ENCODE results near the gene SEZ6.

The SEZ6 gene

DNA sequence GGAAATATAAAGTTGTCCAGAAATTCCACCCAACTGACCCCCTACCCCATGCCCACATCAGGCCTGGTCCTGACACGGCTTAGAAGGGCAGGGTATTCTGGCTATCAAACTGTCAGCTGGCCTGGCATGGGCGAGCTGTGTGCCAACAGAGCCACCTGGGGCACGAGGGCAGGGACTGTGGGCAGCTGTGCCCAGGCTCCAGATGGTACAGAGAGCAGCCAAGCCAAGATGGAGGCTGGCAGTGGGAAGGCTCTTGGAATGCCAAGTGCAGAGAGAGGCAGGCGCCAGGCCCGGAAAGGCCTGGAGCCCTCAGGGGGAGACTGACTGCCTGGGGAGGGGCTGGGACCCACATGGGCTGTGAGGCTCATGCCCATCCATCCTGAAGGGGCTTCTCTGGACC, 30.2 kb downstream of the SEZ6 start:
- no peak for DNase-seq (ENCODE audit: low read depth)

DNA sequence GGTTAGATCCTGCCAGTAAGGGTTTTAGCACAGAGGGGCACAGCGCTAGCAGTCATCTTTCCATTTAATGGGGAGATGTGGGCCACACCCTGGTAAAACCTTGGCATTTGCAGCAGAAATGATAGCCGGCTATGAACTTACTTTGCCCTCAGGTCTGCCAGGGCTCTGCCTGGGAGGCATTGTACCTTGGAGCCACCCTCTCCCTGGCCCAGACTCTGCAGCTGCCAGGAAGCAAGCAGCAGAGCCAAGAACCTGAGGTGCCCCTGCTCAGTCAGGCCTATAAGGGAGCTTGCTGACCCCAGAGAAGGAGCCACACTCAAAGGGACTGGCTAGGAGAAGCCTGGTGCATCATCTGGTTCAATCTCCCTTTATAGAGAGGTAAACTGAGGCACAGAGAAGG, 30.8 kb downstream of the SEZ6 start:
- no peak for DNase-seq (ENCODE audit: low read depth)

DNA sequence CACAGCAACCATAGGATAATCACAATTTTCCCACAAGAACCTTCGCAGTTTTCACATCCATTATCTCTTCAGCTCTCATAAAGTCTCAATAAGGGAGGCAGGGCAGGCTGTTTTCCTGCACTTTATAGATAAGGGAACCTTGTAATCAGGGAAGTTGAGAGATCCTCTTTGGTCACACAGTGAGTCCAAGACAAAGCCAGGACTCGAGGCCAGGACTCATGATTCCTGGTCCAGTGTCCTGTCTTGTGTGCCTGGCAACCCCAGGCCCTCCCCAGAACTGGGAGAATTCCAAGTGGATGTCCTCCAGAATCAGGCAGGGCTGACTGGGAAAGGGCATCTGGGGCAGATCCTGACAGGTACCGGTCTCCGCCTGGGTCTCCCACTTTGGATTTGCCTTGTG, 31.4 kb downstream of the SEZ6 start:
- no peak for DNase-seq (ENCODE audit: low read depth)

DNA sequence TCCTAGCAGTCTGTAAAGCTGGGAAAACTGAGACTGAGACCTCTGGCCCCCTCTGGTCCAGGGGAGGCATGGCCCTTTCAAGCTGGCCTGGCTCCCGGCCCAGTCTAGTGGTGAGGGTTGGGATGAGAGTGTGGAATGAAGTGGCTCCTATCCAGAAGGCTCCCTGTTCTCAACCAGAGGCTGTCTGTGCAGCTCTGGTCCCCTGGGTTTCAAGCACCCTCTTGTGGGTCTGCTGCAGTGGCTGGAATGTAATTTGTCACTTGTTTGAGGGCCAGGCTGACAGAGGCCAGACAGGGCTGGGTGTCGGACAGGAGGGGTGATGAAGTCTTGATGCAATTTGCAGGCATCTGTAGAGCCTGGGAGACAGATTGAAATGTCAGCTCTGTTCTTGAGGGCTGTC, 32.4 kb downstream of the SEZ6 start:
- no peak for DNase-seq (ENCODE audit: low read depth)

DNA sequence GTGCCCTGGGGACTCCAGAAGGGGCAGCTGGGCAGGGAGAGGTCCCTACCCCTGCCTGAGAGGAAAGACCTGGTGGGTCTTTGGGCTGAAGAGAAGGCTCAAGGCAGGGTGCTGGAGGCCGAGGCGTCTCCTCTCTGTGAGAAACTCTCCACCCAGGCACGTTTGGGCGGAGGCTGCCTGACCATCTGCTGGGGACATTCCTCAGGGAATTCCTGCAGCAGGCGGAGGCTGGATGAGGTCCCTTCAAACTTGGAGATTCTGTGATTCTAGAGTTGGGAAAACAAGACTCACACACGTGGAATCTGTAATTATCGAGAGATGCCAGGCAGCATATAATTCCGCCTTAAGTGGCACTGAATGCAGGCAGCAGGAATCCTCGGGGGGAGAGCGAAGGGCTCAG, 33.4 kb downstream of the SEZ6 start:
- DNase-seq (ENCODE audit: low read depth), result no peak

DNA sequence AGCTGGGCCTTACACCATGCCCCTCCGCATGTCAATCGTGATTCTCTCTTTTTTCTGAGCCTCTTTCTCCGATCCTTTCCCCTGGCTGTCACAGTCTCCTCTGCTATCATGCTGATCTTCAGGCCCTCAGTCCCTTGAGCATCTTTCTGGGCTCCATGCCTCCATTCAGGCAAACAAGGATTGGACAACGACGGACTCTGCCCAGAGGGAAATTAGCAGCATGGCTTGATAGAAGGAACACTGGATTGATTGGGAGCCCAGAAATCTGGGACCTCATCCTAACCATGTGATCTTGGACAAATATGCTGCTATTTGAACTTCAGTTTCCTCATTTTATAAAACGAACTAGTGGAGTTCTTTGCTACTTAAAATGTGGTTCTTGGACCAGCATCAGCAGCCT, 35.0 kb downstream of the SEZ6 start:
- no peak for DNase-seq (ENCODE audit: low read depth)

DNA sequence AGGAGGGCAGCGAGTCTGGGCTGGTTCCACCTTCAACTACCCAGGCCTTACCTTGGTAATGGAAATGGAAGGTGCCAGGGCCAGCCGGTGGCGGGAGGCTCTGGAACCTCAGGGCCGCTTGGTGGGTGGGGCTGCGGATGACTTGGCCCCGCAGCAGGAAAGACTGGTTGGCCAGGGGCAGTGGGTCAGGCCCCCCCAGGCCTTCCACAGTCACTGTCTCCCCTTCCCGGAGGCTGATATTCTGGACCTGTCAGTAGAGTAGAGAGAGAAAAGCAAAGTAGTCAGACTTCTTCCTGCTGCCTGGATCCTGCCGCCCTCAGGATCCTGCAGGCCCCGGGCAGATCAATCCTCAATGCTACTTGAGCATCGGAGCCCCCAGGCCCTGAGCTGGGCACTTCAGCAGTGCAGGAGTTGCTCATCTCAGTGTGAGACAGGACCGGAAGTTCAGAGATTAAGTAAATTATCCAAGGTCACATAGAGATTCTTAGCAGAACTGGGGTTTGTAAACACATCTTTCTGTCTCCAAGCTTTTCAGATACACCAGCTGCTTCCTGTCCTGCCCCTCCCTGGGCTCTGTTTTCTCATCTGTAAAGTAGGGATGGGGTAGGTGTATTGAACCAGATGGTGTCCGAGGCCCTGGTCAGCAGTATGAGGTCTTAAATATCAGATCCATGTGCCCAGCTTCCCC, 36.0 kb downstream of the SEZ6 start:
- DNase-seq (ENCODE audit: low read depth), result no peak

DNA sequence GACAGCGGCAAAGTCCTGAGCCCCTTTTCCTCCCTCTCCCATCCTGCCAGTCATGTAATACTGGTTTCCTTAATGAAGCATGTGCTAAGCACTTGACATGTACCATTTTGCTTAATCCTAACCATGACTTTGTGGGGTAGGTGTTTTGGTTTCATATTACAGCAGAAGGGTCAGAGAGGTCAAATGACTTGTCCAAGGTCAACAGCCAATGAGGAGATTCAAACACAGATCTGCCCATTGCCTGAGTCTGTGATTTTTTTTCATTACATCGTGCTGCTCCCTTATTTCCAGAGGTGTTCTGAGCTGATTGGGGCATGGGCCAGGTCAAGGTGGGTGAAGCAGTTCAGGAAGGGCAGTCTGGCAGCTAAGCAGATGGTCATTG, 36.9 kb downstream of the SEZ6 start:
- no peak for DNase-seq (ENCODE audit: low read depth)

DNA sequence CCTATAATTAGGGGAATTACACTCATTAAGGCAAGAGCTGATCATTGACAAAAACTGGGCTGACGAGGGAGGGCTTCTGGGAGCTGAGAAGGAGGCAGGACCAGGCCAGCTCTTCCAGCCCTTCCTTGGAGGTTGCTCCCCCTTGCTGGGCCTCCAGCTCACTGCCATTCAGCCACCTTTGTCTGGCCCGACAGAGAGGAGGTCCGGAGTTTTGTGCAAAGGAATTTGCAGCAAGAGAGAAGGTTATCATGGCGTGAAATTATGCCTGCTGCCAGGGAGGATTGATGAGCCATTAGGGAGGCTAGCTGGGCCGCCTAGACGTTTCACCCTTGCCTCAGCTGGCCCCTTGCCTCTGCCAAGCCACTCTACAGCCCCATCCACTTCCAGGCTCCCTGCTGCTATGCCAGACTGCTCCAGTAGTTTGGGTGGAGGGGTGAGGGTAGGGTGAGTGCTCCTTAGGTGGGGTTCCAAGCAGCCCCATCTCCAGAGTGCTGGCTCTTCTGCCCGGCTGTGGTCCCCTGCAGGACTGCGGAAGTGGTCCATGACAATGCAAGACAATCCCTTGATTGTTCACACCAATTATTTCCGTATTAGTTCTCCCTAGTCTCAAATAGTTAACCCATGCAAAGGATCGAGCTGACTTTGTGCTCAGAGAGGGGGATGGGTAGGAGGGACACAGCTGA, 37.5 kb downstream of the SEZ6 start:
- no peak for DNase-seq (ENCODE audit: low read depth)

DNA sequence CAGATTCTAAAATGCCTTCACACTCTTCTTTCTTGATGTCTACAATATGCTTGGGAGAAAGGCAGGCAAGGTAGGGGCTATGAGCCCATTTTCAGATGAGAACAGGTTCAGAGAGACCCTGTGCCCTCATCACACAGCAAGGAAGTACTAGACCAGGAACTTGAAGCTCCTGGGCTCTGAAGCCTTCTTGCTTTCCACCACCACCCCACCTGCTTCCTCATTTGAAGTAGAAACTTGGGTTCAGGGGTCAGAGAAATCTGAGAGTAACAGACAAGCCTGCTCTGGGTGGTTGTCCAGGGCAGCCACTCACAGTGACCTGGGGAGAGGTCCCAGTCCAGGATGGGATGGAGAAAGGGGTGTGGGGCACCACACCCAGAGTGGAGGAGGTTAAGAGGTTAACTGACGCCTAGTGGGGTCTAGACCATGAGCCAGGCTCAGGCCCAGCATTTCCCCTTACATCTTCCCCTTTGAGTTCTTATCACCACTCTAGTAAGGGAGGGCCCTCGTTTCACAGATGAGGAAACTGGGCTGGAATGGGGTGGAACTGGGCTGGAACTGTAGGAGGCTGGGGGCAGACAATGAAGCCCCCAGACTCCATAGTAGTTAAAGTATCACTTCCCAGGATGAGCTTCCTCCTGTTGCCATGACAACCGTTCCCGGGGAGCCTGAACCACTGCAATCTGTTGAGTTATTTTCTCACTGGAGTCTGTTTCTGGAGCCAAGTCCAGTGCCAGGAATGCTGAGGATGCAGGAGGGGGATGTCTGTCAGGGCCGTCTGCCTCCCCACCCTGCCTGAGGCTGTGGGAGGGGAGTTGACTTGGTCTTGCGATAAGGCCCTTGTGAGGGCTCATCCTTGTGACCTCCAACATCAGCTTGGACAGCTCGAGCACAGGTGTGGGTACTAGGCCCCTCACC, 38.4 kb downstream of the SEZ6 start:
- no peak for DNase-seq (ENCODE audit: low read depth)

DNA sequence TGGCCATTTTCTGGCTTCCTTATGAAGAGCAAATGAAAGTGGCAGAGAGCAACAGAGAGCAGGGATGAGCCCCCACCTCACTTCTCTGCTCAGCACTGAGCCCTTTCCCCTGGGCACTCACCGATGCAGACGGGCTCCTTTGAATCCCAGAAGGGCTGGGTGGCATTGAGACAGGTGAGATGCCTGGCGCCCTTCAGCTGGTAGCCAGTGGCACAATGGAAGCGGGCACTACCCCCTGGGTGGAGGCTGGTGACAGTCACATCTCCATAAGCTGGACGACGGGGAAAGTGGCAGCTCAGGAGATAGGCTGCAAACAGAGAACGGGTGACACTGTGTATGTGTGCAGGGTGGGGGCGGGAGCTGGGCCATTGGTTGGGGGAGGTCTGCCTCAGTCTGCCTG, 42.0 kb downstream of the SEZ6 start:
- DNase-seq (ENCODE audit: low read depth), result no peak

DNA sequence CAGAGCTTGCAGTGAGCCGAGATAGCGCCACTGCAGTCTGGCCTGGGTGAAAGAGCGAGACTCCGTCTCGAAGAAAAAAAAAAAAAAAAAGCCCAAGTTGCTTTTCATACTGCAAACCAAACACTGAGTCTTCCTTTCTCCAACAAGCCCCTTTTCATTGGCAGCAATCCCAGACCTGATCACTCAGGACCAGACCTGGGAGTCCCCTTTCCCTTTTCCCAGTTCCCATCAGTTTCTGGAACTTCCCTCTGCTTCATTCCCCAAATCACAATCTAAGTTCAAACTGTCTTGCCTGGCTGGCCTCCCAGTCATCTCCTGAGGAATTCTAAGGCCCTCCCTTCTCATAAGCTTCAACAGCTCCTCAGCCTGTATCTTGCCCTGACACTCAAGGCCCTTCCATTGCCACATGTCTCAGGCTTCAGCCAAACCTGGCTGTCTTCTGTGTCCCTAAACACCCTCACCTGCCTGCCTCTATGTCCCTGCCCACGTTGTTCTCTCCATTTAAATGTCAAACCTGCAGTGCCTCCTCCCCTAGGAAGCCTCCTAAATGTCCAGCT, 42.7 kb downstream of the SEZ6 start:
- no peak for DNase-seq (ENCODE audit: low read depth)

DNA sequence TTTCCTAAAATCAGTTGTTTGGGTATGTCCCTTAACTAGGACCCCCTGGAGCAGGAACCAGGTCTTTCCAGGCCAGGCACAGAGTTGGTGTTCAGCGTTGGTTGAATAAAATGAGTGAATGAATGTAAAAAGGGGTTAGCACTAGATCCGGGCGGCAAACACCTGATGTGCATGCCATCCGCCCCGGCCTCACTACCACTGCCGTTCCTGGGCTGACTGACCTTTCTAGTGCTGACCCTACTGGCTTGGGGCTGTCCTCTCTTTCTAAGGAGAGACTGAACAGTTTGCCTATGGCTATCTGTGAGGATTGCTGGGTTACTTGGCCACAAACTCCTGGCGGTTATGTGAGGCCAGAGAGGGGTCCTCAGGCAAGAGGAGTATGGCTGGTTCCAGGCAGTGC, 44.4 kb downstream of the SEZ6 start:
- DNase-seq (ENCODE audit: low read depth), result no peak

DNA sequence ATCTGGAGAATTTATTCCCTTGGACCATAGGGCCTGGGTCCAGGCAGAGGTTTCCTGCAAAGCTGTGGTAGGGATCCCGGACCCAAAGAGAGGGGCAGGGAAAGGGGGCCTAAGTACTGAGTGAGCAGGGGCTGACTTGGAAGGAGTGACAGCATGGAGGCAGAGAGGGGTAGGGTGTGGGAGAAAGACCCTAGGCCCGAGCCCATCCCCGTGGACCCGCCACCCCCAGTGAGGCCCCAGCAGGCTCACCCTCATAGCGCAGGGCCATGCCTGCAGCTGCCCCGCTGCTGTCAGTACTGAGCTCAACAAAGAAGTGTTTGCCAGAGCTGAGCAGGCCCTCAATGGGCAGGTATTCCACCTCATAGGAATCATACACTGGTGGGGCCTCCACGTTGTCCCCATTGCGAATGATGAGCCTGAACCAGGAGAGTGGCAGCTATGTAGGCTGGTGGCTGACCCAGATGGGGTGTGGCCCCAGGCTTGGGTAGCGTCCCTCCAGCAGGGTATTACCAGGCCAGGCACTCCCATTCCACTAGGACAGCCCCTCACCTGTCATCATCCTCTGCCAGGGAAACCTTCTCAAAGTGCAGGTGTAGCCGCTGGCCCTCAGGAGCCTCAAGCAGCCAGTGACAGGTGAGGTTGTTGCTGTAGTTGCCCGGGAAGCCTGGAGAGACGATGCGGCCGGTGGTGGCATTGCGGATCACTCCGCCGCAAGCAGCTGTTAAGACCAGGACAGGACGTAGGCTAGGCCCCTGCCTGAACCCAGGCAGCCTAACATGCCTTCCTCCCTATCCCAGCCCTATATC, 45.4 kb downstream of the SEZ6 start:
- no peak for DNase-seq (ENCODE audit: low read depth)

DNA sequence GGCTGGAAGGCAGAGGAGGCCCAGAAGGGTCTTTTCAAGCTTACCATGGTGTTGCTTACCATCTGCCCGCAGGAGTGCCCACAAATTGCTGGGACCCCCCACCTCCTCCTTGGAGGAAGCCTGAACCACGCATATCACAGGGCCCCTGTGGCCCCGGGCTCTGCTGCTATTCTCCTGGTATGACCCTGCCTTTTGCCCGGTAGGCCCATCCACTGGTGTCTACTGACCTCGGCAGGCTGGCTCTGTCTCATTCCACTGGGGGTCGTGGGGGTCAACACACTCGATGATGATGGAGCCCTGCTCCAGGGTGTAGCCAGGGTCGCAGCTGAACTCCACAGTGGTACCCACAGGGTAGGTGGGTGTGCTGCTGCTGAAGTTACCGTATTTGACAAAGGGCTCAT, 46.4 kb downstream of the SEZ6 start:
- no peak for DNase-seq (ENCODE audit: low read depth)

DNA sequence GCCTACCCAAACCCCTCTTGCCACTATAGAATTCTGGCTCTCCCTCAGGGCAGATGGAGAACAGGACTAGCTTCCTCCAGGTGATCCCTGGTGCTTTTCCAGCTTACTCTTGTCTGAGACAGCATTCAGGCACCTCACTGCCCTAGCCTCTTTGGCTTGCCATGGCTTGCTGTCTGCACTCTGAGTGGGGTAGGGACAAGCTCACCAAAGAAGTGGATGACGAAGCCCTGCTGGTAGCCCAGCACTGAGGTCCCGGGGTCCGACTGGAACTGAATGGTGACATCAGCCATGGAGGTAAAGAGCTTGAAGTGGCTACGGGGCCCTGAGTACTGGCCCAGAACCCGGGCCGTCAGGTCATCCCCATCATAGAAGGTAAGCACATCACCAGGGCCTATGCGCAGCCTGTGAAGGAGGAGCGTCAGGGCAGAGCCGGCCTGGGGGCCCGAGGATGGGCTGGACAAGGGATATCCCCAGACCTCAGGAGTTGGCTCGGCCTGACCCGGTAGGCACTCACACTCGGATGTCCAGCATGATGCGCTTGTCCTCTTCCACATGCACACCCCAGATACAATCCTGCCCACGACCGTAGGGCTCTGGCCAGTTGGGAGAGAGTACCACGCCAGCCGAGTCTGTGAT, 46.9 kb downstream of the SEZ6 start:
- no peak for DNase-seq (ENCODE audit: low read depth)

DNA sequence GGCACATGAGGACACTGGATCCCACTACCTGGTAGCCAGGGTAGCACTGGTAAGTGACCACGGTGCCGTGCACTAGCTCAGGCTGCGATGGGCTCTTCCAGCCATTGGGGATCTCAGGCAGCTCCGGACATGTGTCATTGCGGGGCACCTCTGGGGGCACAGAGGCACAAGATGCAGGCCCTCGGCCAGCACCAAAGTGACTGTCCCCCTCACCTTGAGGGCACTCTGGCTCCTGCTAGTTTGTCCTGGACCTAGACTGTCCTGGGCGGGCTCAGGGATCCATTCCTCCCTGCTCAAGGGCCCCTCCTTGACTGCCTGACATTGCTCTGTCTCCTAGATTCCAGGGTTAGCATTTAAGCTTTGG, 47.9 kb downstream of the SEZ6 start:
- DNase-seq (ENCODE audit: low read depth), result no peak

DNA sequence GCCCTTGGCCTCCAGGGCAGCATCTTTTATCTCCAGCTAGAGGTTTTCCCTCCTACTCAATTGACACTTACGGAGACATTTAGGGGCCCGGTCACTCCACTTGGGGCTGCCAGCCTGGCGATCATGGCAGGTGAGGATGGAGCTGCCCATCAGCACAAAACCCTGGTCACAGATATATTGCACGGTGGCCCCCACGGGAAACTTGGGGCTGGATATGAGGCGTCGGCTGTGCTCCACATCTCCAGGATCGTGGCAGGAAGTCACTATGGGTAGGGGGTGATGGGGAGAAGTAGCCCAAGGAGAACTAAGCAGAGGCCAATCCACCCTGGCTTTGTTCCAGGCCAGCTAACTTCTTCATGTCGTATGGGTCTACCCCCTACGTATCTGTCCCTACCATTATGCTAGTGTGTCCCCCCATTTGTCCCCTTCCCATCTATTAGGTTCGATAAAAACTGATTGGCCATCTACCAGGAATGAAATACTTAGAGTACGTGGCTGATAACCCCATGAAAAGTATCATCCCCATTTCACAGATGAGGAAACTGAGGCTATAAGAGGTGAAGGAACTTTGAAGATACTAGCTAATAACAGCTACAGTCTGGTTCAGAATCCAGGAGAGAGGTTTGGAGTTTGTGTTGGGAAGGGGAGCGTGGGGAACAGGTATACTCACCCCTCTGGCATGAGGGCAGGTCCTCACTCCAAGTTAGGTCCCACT, 48.4 kb downstream of the SEZ6 start:
- no peak for DNase-seq (ENCODE audit: low read depth)

DNA sequence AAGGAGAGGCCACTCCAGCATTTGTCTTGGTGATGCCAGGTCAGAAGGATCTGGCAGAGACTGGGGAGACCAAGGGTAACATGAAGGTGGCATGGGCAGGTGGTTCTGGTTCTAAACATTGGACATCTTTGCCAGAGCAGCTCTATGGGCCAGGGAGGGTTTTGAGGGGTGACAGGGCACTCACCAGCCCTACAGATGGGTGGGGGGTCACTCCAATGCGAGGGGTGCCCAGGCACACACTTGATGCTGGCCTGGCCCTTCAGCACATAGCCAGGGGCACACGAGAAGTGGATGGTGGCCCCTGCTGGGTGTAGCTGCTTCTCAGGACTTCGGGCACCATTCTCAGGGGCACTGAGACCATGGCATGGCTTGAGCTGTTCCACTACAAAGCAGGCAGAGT, 49.0 kb downstream of the SEZ6 start:
- no peak for DNase-seq (ENCODE audit: low read depth)

DNA sequence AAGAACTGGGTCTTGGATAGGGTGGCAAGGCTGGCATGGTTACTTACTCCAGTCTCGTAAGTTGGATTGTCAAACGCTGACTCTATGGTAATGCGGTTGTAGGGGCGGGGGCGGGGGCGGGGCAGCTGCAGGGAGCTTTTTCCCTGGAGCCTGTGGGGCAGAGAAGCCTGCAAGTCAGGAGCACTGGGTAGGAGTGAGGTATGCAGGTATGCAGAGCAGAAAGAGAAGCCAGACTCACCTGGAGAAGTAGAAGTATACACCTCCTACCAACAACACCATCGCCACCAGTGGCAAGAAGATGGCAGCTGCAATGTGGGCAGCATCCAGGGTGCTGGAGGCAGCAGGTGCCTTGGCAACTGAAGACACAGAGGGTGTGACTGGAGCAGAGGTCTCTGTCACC, 49.7 kb downstream of the SEZ6 start:
- no peak for DNase-seq (ENCODE audit: low read depth)

DNA sequence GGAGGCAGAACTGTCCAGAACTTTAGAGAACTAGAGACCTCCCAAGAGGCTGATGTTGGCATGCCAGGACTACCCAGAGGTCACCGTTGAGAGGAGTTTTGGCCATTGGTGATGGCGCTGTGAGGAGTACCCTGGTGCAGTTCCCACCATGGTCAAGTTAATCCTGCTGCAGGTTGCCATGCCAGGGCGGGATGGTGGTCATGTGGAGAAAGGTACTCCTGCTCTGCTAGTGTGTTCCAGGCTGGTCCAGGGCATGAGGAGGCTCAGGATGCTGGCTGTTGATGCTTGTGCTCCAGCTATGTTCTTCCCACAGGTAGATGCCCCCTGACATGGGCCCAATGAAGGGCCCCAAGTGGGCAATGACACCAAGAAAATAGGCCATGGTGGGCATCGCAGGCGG, 50.4 kb downstream of the SEZ6 start:
- no peak for DNase-seq (ENCODE audit: low read depth)

Measured in HS-5 (cell line).